GM12891 (cell line): ENCODE data around the gene LUC7L.

Experiments used
- PAX5 ChIP-seq: IDR thresholded peaks from 2 replicates; pipeline ENCODE4 v1.6.1; 2011; ENCODE audit warnings: low read length, moderate library complexity, mild to moderate bottlenecking; ENCODE audit not compliant: insufficient read depth, severe bottlenecking
- POLR2A ChIP-seq: IDR thresholded peaks from 2 replicates; pipeline ENCODE4 v1.6.1; 2011; ENCODE audit warnings: low read depth, low read length, control low read depth
- POLR2AphosphoS5 ChIP-seq: IDR thresholded peaks from 2 replicates; pipeline ENCODE4 v1.6.1; 2011; ENCODE audit warnings: low read depth, low read length, control low read depth
- TAF1 ChIP-seq: IDR thresholded peaks from 2 replicates; pipeline ENCODE4 v1.6.1; 2011; ENCODE audit warnings: low read depth, low read length, control low read depth

DNA sequence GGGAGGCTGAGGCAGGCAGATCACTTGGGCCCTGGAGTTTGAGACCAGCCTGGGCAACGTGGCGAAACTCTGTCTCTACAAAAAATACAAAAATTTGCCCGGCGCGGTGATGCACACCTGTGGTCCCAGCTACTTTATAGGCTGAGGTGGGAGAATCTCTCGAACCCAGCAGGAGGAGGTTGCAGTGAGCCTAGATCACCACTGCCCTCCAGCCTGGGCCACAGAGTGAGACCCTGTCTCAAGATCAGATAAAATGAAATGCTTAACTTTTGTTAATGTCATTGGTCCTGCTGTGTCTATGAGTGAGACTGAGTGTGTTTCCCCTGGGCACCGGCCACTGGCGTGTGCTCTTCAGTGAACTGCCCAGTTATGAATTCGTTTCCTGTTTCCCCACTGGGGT is 15.9 kb upstream of the LUC7L start:
- no peak for TF ChIP-seq POLR2AphosphoS5
- TF ChIP-seq TAF1 = no peak
- TF ChIP-seq POLR2A = no peak
- no peak for TF ChIP-seq PAX5
